Measurements from ENCODE around the gene CD82. TPM values are rescaled to one million over a fixed set of nuclear protein-coding genes. Genes with fewer than 3 reads are reported as not detected.

CD82 gene
- total and polyA plus RNA-seq, 2 of the 8 experiments (the other 6 are each of a cell fraction or from before 2014, with no cell fraction given): 7.9 to 10.3 TPM

- TF ChIP-seq CBX8 (IDR thresholded peaks at IDR 0.05; ENCODE audit: borderline replicate concordance, low read depth, low read length) (no peak), RXRA (IDR thresholded peaks at IDR 0.05; ENCODE audit: insufficient read depth, low read depth, low read length) (no peak), CTCF (IDR thresholded peaks at IDR 0.05; ENCODE audit: control extremely low read depth in 1 of 3, insufficient read depth in 1 of 3, low read depth in 1 of 3, low read length in 3 of 3) (no peak), SP4 (IDR thresholded peaks at IDR 0.05; ENCODE audit: low read length) (no peak)
Observed at GRCh38 chr11:44583353-44583669, 17.8 kb downstream of the CD82 start (continued).
